Peyer's patch (tissue), 4 donors: ENCODE data around the gene LRP5.

Experiments used
- CTCF ChIP-seq, 6 experiments: fragments of 450-650 bp in 4 of 6; fragments of 200-600 bp in 2 of 6; sonication (generic) in 1 of 6; IDR thresholded peaks; one replicate each; pipeline ENCODE4 v1.5.1; 2017 to 2019; ENCODE audit warnings: antibody characterized with exemption in 6 of 6, mild to moderate bottlenecking in 3 of 6, moderate library complexity in 1 of 6
- POLR2A ChIP-seq, 2 donors: fragments of 450-650 bp; IDR thresholded peaks; one replicate each; pipeline ENCODE4 v1.5.1; 2017; ENCODE audit warnings: antibody characterized with exemption in 2 of 2, mild to moderate bottlenecking in 2 of 2, moderate library complexity in 2 of 2

DNA sequence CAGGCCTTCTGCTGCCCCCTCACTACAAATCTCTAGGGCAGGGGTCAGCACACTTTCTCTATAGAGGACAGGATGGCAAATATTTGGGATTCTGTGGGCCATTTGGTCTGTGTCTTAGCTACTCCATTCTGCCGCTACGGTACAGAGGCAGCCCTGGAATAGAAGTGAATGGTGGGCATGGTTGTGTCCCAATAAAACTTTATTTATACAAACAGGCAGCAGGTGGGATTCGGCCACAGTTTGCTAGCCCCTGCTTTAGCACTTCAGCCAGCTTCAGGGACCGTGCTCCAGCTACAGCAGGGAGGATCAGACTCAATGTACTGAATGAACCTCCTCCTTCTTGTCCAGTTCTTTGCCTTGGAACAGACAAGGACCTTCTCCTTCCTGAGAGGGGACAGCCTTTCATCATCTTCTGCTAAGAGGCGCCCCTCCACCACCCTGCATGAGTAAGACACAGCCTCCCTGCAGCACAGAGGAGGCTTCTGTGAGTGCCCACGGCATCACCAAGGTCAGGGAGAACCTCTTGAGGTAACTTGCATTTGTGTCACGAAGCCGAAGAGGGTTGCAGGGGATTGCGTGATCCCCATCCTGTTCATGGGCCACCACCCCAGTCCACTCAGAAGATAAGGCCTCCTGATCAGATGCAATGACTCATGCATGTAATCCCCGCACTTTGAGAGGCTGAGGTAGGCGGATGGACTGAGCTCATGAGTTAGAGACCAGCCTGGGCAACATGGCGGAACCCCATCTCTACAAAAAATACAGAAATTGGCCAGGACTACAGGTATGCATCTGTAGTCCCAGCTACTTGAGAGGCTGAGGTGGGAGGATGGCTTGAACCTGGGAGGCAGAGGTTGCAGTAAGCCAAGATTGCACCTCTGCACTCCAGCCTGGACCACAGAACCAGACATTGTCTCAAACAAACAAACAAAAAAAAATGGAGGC lies 45.2 kb upstream of the LRP5 start:
- TF ChIP-seq CTCF (IDR thresholded peaks at IDR 0.05) (no peak), POLR2A (IDR thresholded peaks at IDR 0.05) (no peak)
